Adrenal gland (tissue), 12 donors: ENCODE data around the gene BABAM2. TPM values are rescaled to one million over a fixed set of nuclear protein-coding genes. Genes with fewer than 3 reads are reported as not detected.

Source experiments
- DNase-seq, 7 donors: peaks; one replicate each; pipeline ENCODE4 v3.0.0-alpha.2; 2019 to 2020
- H3K27ac ChIP-seq, 5 donors: fragments of 200-600 bp; sonication (generic) in 4 of 5; 1 replicate in 3 of 5; 2 replicates in 2 of 5; pipeline versions ENCODE4 v1.5.1 to v1.8.0; 2016 to 2020; ENCODE audit warnings: mild to moderate bottlenecking in 1 of 5
- H3K27me3 ChIP-seq: fragments of 200-600 bp; 2 replicates; pipeline ENCODE4 v1.8.0; 2021
- H3K36me3 ChIP-seq, 2 donors: fragments of 200-600 bp; replicated peaks in 1 of 2; 1 replicate in 1 of 2; 2 replicates in 1 of 2; pipeline versions ENCODE4 v1.5.1 to v1.8.0; 2018 to 2022
- H3K4me1 ChIP-seq, 2 donors: fragments of 200-600 bp; replicated peaks in 1 of 2; 1 replicate in 1 of 2; 2 replicates in 1 of 2; pipeline versions ENCODE4 v1.5.1 to v1.8.0; 2018 to 2021
- H3K4me3 ChIP-seq, 4 donors: fragments of 200-600 bp; sonication (generic) in 3 of 4; one replicate each; pipeline ENCODE4 v1.5.1; 2016 to 2018
- H3K9me3 ChIP-seq, 3 donors: fragments of 200-600 bp; sonication (generic) in 1 of 3; replicated peaks in 1 of 3; 1 replicate in 2 of 3; 2 replicates in 1 of 3; pipeline versions ENCODE4 v1.5.1 to v1.8.0; 2016 to 2021
- POLR2A ChIP-seq, 2 donors: fragments of 450-650 bp; IDR thresholded peaks; one replicate each; pipeline ENCODE4 v1.6.1; 2017; ENCODE audit warnings: antibody characterized with exemption in 2 of 2, mild to moderate bottlenecking in 2 of 2, moderate library complexity in 1 of 2
- WGBS, 4 donors: extraction: QIAGEN DNeasy Blood & Tissue Kit in 2 of 4; methylation state at CpG; one replicate each; pipeline versions ENCODE4 v1.1.5 to v1.1.7; 2013 to 2017; 5-methylcytosine and 5-hydroxymethylcytosine counted together
- intact Hi-C, 2 donors: fragments of 100-400 bp; cut with DNase I; formaldehyde crosslinking; loops; one replicate each; pipeline versions ENCODE4 v1.14.1 to v1.15.0; 2022 to 2023
- polyA plus RNA-seq, 3 donors: library from polyadenylated mRNA; stranded (reverse); fragments of 200-250 nt in 2 of 3; fragments of 350-450 nt in 1 of 3; fragmentation: Illumina TruSeq in 1 of 3; extraction: RNeasy Lipid Tissue Mini Kit (QIAGEN cat#74804) in 1 of 3; gene quantifications; one replicate each; pipeline ENCODE4 v1.2.3, GENCODE V29; 2013 to 2014
- total RNA-seq, 9 donors: library from RNA; depleted of rRNA in 4 of 9; stranded (reverse); fragments of >200 nt in 4 of 9; fragments of 120-200 nt in 1 of 9; fragmentation: NEBNext Ultra II Directional in 1 of 9; extraction: Animal tissue kit (Norgen Biotek cat#: 25700) in 1 of 9; gene quantifications; one replicate each; pipeline versions ENCODE4 v1.1.0 to v1.2.4, GENCODE V29; 2013 to 2023
- TF ChIP-seq, protein P1 (sequence below), 6 experiments: fragments of 450-650 bp in 4 of 6; fragments of 200-600 bp in 2 of 6; sonication (generic) in 1 of 6; IDR thresholded peaks; 1 replicate in 5 of 6; 2 replicates in 1 of 6; pipeline versions ENCODE4 v1.5.1 to v1.8.0; 2016 to 2021; ENCODE audit warnings: antibody characterized with exemption in 6 of 6, mild to moderate bottlenecking in 2 of 6, moderate library complexity in 1 of 6
- donor health status: healthy with polysubstance abuse.
- donor health status: Bipolar disorder and iron deficiency.
- donor health status: DM: yes; HTN: yes; CAD: no.
- donor health status: DM: no; HTN: no; CAD: no.
- donor health status: DM: no; HTN: no; CAD: no.
- donor health status: DM: yes; HTN: yes; CAD: no.

Gene BABAM2
- total and polyA plus RNA-seq, 12 donors, result 88.2 to 925 (median 357) TPM

DNA sequence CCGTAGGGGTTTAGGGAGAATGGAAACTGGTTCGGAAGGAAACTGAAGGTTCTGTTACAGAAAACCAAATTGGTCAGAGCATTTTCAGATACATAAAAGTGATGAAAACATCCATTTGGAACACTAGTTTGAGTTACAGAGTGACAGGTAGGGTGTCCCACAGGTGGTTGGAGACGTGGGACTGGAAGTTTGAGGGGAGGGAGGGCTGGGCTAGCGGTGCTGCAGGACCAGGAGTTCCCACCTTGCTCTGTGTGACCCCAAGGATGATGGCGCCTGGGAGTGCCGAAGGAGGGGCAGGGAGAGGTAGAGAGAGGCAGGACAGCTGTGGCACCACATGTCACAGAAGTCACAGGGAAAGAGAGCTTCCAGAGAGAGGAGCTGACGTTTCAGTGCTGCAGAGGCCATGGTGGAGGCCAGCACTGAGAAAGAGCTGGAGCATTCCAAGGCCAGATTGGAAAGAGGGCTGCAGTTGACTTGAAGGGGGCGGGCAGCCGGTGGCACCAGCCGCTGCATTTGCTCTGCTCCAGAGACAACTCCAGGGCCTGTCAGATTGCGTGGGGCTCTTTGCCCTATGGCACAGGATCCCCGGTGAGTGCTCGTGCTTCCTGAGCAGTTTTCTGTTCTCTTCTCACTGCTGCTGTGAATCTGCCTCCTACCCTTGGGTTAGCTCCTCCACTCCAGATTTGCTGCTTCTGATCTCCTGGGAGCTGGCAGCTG, 445.9 kb downstream of the BABAM2 start:
- no peaks in the 10 kb centered on the region for H3K36me3 ChIP-seq
- peak in 2 of 7 donors; percentile 24 to 48 for DNase-seq
- intact Hi-C loops, result no loop called here
- no peak overlapping the region for H3K4me3 ChIP-seq
- no peaks in the 10 kb centered on the region for H3K9me3 ChIP-seq
- peaks cover 5 to 29% of the 10 kb centered on the region in 2 donors for H3K4me1 ChIP-seq
- WGBS, 4 donors, result 74 to 80% (median 79%) methylated on average over 12 to 13 of the region's 13 CpGs
- H3K27ac ChIP-seq, result peak overlapping the region in 2 of 5 donors; percentile 48 to 88
- no peaks in the 10 kb centered on the region for H3K27me3 ChIP-seq
- TF ChIP-seq, protein P1, sequence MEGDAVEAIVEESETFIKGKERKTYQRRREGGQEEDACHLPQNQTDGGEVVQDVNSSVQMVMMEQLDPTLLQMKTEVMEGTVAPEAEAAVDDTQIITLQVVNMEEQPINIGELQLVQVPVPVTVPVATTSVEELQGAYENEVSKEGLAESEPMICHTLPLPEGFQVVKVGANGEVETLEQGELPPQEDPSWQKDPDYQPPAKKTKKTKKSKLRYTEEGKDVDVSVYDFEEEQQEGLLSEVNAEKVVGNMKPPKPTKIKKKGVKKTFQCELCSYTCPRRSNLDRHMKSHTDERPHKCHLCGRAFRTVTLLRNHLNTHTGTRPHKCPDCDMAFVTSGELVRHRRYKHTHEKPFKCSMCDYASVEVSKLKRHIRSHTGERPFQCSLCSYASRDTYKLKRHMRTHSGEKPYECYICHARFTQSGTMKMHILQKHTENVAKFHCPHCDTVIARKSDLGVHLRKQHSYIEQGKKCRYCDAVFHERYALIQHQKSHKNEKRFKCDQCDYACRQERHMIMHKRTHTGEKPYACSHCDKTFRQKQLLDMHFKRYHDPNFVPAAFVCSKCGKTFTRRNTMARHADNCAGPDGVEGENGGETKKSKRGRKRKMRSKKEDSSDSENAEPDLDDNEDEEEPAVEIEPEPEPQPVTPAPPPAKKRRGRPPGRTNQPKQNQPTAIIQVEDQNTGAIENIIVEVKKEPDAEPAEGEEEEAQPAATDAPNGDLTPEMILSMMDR (IDR thresholded peaks at IDR 0.05), result no peak
- TF ChIP-seq POLR2A (IDR thresholded peaks at IDR 0.05), result no peak

DNA sequence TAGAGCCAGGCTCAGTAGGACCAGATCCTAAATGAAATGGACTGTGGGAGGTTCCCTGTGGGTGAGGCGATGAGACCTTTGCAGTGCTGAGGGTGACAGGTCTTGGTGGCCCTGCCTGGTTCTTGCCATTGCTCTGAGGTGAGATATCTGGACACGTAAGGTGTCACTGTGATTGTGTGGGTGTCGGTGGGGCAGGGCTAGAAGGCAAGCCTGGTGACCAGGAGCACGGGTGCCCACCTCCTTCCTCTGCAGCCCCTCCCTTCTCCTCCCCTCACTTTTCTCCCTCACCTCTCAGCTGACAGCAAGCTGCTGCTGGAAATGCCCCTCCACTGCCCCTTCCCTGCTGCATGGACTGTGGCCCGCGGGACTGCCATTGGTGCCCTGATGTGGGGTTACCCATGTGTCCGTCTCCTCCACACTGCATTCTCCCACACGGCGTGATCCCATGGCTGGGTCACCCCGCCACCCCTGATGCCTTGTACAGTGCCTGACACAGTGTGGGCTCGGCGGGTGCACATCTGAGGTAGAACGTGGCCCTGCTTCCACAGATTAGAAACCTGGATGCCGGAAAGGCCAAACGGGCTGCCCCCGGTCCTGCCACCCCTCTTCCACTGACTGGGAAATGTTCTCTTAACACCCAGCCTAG, 446.6 kb downstream of the BABAM2 start:
- Histone ChIP-seq H3K27me3 (no peaks in the 10 kb centered on the region), H3K9me3 (no peaks in the 10 kb centered on the region), H3K27ac (peak overlapping the region in 2 of 5 donors; percentile 48 to 88), H3K4me3 (no peak overlapping the region), H3K36me3 (no peaks in the 10 kb centered on the region), H3K4me1 (peaks cover 5 to 36% of the 10 kb centered on the region in 2 donors)
- WGBS, 4 donors, result 83 to 91% (median 90%) methylated on average over 7 to 16 of the region's 16 CpGs
- no peak for TF ChIP-seq POLR2A (IDR thresholded peaks at IDR 0.05)
- TF ChIP-seq, protein P1 (IDR thresholded peaks at IDR 0.05), result no peak
- intact Hi-C loops, result no loop called here
- peak in 1 of 7 donors; percentile 46 for DNase-seq

- H3K9me3 ChIP-seq, result no peaks in the 10 kb centered on the region
- no peaks in the 10 kb centered on the region for H3K36me3 ChIP-seq
- no peaks in the 10 kb centered on the region for H3K27me3 ChIP-seq
- peaks cover 5 to 42% of the 10 kb centered on the region in 2 donors for H3K4me1 ChIP-seq
- H3K27ac ChIP-seq, result peak overlapping the region in 2 of 5 donors; percentile 48 to 88
- intact Hi-C loops, result no loop called here
- 69 to 79% (median 73%) methylated on average over 14 of the region's 14 CpGs for WGBS, 4 donors
- peak in 6 of 7 donors; percentile 49 to 74 (median 59) for DNase-seq
- no peak overlapping the region for H3K4me3 ChIP-seq
- no peak for TF ChIP-seq POLR2A (IDR thresholded peaks at IDR 0.05)
- TF ChIP-seq, protein P1 (IDR thresholded peaks at IDR 0.05), result peak in 1 of 6 experiments; percentile 8
Observed at GRCh38 chr2:28338046-28338817, 447.7 kb downstream of the BABAM2 start.

- intact Hi-C loops, result no loop called here
- 89 to 92% (median 90%) methylated on average over 7 of the region's 7 CpGs for WGBS, 4 donors
- no peak for DNase-seq
- no peak overlapping the region for H3K4me3 ChIP-seq
- H3K27ac ChIP-seq, result peak overlapping the region in 3 of 5 donors; percentile 3 to 88 (median 48)
- TF ChIP-seq, protein P1 (IDR thresholded peaks at IDR 0.05), result no peak
- no peak for TF ChIP-seq POLR2A (IDR thresholded peaks at IDR 0.05)
- peaks cover 0 to 42% of the 10 kb centered on the region in 2 donors for H3K4me1 ChIP-seq
- no peaks in the 10 kb centered on the region for H3K36me3 ChIP-seq
- no peaks in the 10 kb centered on the region for H3K9me3 ChIP-seq
- no peaks in the 10 kb centered on the region for H3K27me3 ChIP-seq
Observed at GRCh38 chr2:28338831-28339321, 448.3 kb downstream of the BABAM2 start.
